GM10847 (cell line): ENCODE results near the gene CCR7.

Source experiments
- POLR2A ChIP-seq: IDR thresholded peaks from 2 replicates; pipeline ENCODE4 v1.6.1; 2011; ENCODE audit not compliant: insufficient read length; ENCODE audit errors: extremely low read depth

CCR7 gene

GRCh38 chr17:40568074-40568836, 3.0 kb upstream of the CCR7 start:
- no peak for TF ChIP-seq POLR2A

DNA sequence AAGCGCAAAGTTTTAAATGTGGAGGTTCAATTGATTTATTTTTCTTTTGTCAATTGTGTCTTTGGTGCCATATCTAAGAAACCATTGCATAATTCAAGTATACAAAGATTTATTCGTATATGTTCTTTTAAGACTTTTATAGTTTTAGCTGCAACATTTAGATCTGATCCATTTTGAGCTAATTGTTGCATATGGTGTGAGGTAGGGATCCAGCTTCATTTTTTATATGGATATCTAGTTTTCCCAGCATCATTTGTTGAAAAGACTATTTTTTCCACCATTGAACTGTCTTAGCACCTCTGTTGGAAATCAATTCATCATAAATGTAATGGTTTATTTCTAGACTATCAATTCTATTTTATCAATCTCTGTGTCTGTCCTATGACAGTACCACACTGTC, 2.1 kb upstream of the CCR7 start:
- TF ChIP-seq POLR2A, result no peak

DNA sequence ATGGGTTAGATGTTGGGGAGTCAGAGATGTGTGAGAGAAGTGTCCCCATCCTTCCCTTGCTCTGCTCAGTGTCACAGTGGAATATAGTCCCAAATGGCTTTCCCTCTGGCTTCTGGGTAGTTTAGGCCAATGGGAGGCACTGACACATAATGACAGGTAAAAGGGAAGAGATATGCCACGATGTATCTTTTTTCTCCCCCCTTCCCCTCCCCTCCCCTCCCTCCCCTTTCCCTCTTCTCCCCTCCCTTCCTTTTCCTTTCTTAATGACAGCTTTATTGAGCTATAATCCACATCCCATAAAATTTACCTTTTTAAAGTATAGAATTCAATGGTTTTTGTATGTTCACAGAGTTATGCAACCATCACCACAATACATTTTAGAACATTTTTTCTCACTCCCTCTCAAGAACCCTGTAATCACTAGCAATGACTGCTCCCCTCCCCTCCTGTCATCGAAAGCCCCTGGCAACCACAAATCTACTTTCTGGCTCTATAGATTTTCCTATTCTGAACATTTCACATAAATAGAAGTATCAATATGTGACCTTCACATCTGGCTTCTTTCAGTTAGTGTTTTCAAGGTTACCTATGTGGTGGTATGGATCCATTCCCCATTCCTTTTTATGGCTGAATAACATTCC, 617 bp upstream of the CCR7 start:
- TF ChIP-seq POLR2A, result no peak

DNA sequence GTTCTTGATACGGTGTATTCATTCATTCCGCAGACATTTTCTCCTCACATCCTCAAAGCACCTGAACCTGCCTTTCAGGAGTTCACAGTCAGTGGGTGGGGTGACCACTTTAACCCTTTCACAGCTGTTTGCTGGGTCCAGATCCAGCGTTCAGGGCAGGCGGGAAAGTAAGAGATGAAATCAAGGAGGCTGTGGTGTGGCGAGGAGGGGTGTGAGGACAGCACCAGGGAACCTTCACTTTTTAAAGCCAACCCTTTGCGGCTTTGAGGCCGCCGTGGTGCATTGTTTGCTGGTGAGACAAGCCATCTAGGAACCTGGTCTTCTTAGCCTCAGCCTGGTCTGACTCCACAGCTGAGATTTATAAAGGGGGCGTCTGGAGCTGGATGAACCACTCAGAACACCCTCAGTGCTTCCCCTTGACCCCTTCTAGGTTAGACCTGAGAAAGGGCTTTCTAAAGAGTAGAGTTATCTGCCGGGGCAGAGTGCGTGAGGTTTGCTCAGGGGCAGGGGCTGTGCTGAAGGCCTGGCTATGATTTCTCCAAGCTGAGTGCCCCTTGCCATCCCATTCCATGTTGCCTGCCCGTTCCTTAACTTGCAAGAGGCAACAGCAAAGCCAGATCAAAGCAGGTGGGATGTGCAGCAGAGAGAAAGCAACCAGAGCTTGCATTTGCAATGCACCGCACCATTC, 933 bp downstream of the CCR7 start:
- TF ChIP-seq POLR2A, result no peak

DNA sequence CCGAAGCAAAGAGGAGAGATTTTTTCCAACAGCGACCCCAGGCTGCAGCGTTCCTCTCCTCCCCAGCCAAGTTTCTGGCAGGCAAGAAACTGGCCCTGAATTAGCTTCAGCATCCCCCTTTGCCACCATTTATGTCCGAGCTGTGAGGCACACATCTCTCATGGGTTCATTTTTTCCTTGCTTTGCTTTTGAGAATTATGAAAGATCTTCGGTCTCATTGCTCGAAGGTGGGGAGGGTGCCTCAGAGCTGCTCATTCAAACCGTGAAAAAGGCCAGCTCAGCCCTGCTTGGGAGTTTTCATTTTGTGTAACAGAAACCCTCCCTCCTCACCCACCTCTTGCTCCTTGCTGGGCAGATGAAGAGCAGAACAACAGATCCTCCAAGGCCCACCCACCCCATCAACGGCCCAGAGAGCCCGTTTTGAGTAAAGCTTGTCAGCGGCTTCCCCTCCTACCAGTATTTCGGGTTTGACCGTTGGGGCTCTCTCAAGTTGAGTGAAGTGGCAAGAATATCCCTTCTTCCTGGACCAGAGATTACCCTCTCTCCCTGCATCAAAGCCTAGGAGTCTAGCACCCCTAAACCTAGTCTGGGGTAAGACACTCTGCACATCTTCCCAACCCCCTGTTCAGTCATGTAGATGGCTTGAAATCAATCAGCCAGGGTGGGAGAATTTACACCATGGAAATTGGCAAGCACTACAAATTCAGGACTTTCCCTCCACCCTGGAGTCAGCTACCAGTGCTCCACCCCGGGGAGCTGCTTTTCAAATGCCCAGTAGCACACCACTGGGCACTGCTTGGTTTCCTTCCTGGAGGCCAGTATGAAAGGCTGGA, 1.8 kb downstream of the CCR7 start:
- no peak for TF ChIP-seq POLR2A

DNA sequence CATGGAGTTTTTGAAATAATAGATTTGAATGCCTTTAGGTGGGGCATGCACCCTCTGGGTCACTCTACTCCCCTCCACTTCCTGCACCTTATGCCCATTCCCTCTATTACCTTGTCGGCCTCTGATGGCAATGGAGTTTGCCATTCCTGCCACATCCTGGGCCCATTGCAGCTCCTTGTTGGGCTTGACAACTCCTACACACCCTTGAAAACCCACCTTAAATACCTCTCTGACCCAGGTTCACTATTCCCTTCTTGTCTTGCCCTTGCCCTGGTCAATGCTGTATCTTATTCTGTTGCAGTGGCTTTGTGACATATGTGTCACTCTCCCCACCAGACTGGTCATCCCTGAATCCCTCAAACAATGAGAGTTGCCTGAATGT, 2.4 kb downstream of the CCR7 start:
- TF ChIP-seq POLR2A, result no peak

- TF ChIP-seq POLR2A, result no peak
These were observed 3.2 kb downstream of the CCR7 start for GRCh38 chr17:40561871-40562611.

- TF ChIP-seq POLR2A, result no peak
These were observed 3.9 kb downstream of the CCR7 start for GRCh38 chr17:40561294-40561870.

DNA sequence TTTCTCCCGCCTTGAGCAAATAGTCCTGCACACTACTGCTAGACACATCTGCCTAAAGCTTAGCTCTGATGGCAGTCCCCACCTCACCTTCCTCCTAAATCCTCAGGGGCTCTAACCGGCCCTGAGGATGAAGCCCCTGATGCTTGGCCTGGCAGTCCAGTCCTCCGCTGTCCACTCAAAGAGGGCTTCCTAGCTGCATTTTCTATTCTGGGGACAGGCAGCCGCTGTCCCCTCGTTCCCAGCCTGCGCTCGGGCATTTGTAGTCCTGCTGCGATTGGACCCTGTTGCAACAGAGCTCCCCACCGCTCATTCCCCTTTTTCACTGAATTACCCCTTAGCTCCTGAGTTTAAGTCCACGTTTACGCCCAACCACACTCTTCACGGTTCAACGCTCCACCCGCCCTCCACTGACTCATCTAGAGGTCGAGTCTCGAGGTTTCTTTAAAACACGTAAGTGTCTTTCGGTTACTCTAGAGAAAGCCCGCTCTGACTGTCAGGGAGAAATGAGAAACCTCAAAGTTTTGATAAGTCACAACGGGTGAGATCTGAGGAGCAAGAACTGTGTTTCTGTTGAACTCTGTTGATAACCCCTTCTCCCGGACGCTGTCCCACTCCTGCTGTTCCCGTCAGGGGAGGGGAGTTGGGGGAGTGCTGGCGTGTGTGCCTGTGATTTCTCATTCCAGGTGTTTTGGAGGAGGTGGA, 4.5 kb downstream of the CCR7 start:
- TF ChIP-seq POLR2A, result no peak

- TF ChIP-seq POLR2A, result no peak
These were observed 5.2 kb downstream of the CCR7 start for GRCh38 chr17:40559954-40560591.

- TF ChIP-seq POLR2A, result no peak
These were observed 5.7 kb downstream of the CCR7 start for GRCh38 chr17:40559564-40559916.

DNA sequence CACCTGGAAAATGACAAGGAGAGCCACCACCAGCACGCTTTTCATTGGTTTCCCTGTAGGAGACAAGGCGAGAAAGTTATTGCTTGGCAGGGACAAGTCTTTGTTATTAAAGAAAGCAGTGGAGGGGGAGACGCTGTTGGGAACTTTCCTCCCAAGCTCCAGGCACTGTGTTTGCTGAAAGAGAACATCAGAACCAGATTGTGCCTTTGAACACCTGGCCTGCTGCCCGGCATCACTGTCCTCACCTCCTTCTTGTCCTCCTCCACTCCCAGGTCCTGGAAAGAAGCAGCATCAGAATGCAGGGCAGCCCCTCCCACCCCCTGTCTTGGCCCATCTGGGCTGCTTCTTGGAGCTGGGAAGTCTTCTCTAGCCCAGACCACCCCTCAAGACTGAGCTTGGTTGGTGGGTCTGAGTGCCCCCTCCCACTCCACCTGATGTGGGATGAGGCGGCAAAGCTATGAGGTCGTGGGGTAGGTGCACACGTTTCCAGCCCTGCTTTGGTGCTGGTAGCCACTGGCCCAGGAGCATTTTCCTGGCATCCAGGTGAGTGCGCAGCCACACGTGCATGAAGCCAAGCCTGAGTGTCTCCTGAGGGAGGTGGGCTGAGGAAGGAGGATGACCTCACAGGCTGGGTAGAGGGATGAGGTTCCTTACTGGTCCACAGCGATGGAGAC, 6.2 kb downstream of the CCR7 start:
- TF ChIP-seq POLR2A, result no peak
